ENCODE results near the gene PRKAR1B.
"Not testable (repeated sequence)": the region's sequence is repeated elsewhere in the genome, so short reads cannot be mapped to it uniquely, and the experiment has no call there.

PRKAR1B gene

DNA sequence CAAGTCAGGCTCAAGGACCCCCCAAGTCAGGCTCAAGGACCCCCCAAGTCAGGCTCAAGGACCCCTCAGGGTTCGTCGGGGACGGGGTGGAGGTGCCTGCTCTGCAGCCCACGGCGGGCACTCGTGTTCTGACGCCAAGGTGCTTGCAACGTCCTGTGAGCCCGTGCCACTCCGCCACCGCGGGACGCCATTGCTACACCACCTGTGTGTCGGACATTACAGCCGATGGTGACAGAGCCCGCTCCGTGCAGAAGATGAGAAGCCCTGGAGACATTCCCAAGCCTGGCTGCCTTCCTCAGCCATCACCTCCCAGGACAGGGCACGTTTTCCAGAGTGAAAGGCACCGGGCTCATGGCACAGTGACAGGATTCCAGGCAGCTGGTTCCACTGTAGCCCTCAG lies 98.3 kb downstream of the PRKAR1B start:
- DNase-seq: no peak

DNA sequence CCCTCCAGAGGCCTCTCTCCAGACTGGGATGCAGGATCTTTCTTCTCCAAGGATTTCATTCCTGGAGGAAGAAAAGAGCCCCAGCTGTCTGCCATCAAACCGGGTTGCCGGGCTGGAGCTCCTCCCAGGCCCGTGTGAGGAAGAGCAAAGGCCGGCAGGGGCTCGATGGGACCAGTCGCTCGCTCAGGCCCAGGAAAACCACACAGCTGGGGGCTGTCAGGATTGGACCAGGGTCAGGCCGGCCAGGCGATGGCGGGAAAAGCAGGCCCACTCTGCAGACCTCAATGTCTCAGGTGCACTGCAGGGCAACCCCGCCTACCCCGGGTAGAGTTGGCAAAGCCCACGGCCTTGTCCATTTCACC lies 98.7 kb downstream of the PRKAR1B start:
- no peak for DNase-seq

DNA sequence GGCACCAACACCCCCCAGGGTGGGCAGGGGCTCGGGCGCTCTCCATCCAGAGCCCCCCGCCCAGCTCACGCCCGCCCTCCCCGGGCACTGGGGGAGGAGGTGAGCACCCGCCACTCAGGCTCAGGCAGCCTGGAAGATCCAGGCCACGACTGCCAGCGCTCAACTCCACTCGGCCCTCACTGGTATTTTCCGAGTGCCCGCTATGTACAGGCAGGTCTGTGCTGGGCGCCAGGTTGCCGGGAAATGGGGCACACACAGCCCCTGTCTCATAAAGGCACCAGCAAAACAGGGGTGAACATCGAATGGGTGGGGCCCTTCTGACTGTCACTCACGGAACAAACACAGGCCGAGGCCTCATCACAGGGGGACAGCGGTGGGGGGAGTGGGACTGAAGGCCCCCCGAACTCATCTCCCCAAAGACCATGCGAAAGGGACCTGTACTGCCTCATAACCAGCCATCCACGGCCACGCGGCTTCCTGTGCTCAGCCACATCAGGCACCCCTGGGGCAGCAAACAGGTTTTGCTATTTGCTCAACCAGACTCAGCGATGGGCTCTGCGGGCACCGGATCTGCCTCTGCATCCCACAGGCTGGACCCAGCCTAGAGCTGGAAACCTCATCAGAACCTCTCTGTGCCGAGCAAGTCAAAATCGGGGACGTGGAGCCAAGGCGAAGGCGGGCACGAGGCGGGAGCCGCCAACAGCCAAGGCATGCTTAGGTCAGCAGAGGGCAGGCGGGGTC lies 99.2 kb downstream of the PRKAR1B start:
- DNase-seq: no peak

DNA sequence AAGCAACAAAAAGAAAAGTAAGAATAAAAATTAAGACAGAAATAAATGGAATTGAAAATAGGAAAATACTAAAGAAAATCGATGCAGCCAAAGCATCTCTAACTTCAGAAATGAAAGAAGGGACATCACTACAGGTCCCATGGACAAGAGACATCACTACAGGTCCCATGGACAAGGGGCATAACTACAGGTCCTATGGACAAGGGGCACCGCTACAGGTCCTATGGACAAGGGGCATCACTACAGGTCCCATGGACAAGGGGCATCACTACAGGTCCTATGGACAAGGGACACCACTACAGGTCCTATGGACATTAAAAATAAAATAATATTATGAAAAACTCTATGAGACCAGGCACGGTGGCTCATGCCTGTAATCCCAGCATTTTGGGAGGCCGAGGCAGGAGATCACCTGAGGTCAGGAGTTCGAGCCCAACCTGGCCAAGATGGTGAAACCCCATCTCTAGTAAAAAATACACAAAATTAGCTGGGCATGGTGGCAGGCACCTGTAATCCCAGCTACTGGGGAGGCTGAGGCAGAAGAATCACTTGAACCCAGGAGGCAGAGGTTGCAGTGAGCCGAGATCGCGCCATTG lies 101.6 kb downstream of the PRKAR1B start:
- DNase-seq: no peak

DNA sequence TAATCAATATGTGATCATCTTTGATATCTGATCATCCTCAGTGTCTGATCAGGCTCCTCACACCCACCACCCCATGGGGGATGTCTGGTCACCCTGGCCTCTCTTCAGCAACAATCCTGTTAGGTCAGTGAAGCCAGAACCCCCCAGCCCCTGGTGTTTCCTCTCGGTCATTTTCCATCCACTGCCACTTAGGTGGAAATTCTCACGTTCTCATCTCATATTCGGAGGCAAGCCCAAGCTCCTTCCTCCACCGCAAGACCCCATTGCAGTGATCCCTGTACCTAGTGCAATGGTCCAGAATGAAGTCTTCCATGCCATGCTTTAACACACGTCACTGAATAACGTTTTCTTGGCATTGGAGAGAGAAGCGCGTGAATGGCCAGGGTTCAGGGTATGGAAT lies 103.6 kb downstream of the PRKAR1B start:
- DNase-seq: no peak

DNA sequence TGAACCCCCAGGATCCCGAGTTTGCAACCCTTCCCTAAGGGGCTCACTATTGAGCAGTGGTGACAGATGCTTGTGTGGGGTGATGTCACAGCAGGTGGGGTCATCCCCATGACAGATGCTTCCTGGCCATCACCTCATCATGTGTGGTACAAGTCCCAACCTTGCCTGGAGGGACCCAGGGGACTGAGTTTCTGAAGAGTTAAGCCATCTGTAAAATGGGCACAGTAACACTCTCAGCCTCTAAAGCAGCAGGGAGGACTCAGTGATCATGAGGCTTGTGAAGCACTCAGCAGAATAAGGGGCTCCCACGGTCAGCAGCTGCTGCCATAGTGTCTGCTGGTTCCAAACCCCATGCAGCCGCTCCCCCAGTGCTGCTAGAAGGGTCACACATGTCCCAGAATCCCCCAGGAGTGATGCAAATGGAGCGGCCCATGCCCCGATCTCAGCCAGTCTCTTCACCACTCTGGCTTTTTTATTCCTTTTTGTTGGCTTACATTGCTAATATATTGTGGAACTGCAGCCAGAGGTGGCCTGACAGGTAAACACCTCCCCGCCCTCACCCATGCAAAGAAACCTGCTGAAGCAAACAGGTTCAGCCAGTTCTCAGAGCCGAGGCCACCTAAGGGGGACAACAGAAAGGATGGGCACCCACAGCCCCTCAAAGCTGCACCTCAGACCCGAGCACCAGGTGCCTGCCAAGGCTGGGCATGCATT lies 105.4 kb downstream of the PRKAR1B start:
- no peak for DNase-seq

DNA sequence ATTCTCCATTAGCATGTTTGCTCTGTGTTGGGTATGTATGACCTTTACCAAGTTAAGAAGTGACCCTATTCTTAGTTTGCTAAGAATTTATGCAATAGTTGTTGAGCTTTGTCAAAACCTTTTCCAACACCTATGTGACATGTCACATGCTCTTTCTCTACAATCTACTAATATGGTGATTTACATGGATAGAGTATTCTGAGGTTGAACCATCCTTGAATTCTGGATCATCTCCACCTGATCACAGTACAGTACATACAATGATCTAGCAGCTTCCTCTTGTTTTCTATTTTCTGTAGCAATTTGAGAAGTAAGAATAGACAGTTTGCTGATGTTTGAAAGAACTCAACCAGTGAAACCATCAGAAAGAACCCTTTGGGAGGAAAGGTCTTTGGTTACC lies 106.2 kb downstream of the PRKAR1B start:
- DNase-seq: no peak

DNA sequence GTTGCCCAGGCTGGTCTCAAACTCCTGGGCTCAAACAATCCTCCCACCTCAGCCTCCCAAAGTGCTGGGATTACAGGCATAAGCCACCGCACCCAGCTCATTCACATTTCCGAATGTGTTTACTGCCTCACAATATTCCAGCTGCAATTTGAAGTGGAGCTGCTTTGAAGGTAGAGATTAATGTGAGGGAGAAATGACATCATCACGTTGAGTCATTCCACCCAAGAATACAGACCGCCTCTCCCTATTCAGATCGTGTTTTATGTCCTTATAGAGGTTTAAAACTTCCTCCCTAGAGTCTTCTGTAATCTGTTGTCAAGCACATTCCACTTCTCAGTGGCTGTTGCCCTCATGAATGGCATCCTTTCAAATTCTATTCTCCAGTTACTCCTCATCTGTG lies 107.0 kb downstream of the PRKAR1B start:
- DNase-seq: no peak

DNA sequence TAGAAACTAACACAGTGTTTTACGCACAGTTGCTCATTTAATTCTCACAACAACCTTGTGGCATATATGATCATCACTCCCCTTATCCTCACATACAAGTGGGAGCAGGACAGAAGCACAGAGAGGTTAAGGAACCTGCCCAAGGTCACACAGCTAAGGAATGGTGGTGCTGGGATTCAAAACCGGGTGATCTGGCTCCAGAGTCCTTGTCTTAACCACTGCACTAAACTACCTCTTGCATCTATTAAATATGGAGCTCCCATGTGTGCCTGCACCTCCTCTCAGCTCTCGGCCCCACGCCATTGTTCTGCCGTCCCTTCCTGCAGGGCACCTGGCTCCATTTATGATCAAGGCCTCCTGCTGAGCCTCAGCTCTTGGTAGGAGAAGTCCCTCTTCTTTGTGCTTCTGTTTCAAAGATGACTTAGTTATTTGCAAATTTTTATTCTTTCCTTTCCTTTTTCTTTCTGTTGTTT lies 107.7 kb downstream of the PRKAR1B start:
- no peak for DNase-seq

DNA sequence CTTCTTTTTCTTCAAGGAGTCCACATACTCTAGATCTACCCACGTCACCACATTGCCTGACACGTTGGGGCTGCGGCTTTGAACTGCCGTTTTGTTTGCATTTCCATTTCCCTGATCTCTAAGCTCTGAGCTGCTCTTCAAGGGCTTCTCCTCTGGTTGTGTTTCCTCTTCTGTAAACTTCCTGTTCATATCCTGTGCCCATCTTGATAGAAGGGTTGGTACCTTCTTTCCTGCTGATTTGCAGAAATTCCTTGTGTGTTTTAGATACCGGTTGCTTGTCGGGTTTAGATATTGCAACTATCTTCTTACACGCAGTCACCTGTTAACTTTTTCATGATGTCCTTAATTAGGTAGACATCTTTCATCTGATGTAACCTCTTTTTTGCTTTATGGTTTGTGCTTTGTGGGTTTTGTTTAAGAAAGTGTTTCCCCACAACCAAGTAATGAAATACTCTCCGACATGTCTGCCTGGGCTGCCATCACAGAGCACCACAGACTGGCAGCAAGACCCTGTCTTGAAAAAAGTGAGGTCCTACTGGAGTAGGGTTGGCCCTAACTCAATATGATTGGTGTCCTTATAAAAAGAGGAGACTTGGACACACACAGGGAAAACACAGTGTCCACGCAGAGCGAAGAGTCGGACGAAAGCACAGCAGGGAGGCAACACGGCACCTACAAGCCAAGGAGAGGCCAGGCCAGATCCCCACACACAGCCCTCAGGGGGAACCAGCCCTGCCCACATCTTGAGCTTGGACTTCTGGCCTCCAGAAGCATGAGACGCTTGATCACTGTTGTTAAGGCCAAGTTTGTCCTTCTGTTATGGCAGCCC lies 108.3 kb downstream of the PRKAR1B start:
- DNase-seq: no peak

DNA sequence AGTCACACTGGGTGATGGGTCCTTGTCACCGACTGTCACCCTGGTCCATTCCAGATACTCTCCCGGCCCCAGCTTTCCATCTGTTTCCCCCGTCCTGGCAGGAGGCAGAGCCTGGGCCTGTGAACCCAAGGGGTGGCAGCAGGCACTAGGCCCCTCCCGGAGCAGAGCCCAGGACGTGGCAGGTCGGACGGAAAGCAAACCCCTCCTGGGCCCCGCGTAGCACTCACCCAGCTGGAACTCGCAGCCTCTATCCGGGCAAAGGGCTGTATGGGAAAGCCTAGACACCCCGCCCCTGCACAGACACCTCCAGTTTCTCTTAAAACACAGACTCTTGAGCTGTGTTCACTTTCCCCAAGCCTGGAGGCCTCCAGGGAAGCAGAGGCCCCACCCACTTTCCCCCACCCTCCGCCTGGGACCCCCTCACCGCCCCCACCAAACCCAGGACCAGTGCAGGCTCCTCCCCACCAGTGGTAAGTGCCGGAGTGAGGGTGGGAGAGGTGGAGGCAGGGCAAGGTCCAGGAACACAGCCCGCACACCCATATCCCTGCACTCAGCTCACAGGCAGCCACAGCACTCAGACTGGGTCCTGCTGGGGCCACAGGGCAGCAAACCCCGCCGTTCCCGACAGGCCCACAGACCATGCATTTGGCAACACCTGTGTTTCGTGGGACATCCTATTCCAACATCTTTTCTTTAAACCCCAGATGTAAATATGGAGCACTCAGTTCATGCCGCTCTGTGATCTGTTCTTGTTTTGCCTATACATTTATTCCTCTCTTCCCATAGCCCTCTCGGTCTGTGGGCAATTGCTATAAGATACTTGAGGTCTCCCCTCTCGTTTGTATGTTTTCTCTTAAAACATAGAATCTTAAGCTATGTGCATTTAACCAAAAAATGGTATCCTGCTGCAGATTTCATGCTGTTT lies 109.2 kb downstream of the PRKAR1B start:
- DNase-seq: no peak

DNA sequence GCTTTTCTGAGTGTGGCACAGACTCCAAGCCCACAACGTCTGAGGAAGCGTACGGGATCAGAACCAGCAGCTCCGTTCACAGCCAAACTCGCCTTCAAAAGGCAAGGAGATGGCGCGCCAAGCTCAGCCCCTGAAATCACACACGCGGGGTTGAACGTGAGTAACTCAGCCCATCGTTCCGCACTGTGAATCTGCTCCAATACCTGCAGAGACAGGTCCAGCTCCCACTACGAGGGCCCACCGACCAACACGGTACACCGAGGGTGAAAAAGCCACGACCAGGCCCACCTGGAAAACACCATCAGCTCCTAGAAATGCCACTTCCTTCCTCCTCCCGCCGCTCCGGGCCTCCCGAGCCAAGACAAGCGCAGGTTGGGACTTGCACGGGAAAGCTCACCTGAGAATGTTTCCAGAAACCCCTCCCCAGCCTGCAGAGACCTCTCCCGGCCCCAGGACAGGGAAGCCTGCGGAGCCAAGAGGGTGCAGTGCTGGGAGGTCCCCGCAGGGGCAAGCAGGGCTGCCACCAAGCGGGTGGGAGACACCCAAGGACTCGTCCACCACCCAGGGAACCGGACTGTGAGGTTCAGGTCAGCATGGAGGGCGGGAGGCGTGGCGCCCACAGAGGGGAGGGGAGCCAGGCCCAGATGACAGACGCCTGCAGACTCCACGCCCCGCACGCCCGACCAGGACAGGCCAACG lies 113.5 kb downstream of the PRKAR1B start:
- DNase-seq: no peak

DNA sequence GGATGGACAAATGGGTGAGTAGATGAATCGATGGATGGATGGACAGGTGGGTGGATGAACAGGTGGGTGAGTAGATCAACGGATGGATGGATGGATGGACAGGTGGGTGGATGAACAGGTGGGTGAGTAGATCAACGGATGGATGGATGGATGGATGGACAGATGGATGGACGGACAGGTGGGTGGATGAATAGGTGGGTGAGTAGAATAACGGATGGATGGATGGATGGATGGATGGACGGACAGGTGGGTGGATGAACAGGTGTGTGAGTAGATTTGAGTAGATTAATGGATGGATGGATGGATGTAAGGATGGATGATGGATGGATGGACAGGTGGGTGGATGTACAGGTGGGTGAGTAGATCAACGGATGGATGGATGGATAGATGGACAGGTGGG lies 115.2 kb downstream of the PRKAR1B start:
- DNase-seq: not testable (repeated sequence)

DNA sequence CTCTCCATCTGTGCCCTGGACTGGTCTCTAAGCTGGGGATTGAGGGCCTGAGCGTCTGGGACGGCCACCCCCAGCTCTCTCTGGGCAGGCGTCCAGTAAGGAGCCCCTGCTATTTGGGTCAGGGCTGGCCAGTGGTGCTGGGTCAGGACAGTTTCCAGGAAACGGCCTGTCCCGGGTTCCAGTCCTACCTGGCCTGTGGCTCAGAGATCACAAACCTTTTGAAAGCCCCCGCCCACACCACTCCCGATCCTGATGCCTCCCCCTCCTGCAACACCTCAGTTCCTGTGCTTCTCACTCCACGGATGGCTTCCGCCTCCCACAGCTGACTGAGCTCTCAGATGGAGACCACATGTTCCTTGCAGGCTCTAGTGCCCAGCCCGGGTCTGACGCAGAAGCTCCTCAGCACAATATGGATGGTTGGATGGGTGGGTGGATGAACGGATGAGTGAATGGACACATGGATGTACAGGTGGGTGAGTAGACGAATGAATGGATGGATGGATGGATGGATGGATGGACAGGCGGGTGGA lies 115.7 kb downstream of the PRKAR1B start:
- no peak for DNase-seq

DNA sequence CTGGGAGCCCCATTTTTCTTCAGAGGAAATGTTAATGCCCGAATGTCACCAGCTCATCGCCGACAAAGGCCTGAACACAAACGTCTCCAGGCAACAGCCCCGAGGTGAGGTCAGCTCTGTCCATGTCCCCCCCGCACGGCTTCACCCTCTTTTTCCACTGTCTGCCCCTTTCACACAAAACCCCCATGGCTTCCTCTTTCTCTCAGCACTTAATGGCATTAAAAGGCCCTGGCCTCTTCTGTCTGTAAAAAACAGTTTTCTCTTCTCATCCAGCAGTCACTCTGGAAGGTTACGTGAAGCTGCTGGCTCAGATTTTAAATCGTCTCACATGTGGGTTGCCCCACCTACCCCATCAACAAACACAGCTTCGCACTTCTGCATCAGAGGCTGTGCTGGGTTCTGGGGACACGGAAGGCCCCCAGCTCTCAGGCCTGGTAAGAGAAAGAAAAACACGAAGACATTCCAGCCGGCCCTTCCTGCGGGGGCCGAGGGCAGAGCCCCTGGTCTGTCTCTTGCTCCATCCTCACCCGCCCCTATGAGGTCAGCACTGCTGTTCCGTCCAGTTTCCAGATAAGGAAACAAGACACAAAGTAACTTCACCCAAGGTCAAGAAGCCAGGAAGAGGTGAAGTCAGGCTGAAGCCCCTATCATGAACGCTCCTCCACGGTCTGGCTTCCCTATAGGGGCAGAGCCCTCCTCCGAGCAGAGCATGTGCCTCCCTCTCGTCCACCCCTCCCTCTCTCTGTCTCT lies 116.4 kb downstream of the PRKAR1B start:
- no peak for DNase-seq

DNA sequence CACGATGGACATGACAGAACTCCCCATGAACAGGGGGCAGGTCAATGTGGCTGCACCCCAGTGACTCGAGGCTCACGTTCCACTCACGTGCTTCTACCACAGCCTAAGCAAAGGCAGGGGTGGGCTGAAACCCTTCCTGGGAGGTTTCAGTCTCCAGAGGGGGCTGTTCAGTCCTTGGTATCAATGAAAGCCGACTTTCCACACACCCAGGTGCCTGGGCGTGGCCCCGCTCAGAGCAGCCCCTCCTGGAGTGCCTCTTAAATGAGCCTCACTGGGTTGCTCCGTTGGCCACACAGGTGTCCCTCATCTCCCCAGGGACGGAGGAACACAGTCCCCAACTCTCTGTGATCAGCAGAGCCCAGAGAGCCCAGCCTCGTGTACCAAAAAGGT lies 116.9 kb downstream of the PRKAR1B start:
- DNase-seq: no peak

DNA sequence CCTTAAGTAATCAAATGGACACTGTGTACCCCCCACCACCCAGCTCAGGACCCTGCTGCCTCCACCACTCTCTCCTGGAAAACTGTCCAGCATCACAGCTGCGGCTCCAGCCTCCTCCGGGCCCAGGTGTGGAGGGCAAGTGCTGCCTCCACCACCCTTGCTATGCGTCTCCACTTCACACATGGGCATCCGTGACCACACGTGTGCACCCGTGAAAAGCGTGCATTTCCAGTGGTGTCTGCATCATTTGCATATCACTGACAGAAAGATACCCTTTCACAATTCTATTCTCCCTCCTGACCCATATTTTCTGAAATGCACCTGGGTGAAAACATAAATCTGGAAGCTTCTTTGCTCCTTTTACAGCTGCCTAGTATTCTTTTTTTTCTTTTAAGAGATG lies 117.7 kb downstream of the PRKAR1B start:
- no peak for DNase-seq

DNA sequence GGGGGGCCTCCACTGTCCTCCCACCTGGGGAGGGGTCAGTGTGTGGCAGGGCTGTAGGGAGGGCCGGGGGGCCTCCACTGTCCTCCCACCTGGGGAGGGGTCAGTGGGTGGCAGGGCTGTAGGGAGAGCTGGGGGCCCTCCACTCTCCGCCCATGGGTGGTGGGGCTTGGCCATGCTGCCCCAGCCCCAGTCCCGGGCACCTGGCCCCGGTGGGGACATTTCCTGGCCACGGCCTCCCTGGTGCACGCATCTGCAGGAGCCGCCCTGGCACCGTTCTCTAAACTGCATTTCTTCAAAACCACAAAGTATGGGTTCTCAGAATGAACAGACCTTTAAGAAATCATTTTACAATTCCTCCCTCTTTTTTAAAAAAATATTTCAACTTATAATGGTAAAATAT lies 118.1 kb downstream of the PRKAR1B start:
- DNase-seq: no peak

DNA sequence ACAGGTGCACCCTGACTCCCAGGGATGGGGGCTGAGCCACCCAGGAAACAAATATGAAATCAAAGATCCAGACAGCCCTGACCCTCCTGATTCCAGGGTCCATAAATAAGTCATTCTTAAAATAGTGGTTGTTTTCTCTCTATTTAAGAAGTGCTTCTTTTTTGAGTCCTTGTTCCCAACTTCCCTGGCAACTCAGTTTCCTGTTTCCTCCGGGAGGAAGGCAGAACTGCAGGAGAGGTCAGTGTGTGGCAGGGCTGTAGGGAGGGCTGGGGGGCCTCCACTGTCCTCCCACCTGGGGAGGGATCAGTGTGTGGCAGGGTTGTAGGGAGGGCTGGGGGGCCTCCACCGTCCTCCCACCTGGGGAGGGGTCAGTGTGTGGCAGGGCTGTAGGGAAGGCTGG lies 118.7 kb downstream of the PRKAR1B start:
- no peak for DNase-seq
